ENCODE data around the gene ZNF638. TPM values are rescaled to one million over a fixed set of nuclear protein-coding genes. Genes with fewer than 3 reads are reported as not detected.

ZNF638 gene
- polyA plus RNA-seq, 1 of the 3 experiments (the other 2 are of a cell fraction), result 28.1 TPM

DNA sequence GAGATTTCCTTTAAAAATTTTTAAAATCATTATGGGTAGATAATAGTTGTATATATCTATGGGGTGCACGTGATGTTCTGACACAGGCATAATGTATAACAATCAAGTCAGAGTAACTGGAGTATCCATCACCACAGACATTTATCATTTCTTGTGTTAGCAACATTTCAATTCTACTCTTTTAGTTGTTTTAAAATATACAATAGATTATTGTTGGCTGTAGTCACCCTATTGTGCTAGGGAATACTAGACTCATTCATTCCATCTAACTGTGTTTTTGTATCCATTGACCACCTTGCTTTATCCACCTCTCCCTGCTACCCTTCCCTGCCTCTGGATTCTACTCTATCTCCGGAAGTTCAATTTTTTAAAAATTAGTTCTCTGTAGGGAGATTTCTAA, 152.8 kb downstream of the ZNF638 start:
- Histone ChIP-seq H3K36me3 (replicated peaks in 1 of 2; ENCODE audit: control insufficient read depth in 1 of 2, insufficient read depth in 2 of 2, low read length in 1 of 2) (no peaks in the 10 kb centered on the region), H3K4me1 (ENCODE audit: control insufficient read depth in 1 of 2, insufficient read depth in 2 of 2, low read depth in 1 of 2, low read length in 1 of 2) (no peaks in the 10 kb centered on the region; a peak in 1 of 4 replicates), H3K27ac (ENCODE audit: low read depth in 2 of 2, low read length in 1 of 2) (no peak overlapping the region), H2AFZ (ENCODE audit: low read depth) (no peak overlapping the region), H3K79me2 (ENCODE audit: insufficient read depth) (no peaks in the 10 kb centered on the region), H3K4me3 (ENCODE audit: low read depth in 2 of 2, low read length in 1 of 2) (no peak overlapping the region), H3F3A (replicated peaks; ENCODE audit: insufficient read depth) (no peaks in the 10 kb centered on the region), H3K27me3 (ENCODE audit: insufficient read depth) (peaks cover 3% of the 10 kb centered on the region; the same call in 1 of the 2 replicates), H3K4me2 (no peak overlapping the region), H3K9me2 (no peaks in the 10 kb centered on the region), H3K9ac (no peak overlapping the region), H3K9me3 (no peaks in the 10 kb centered on the region), H4K20me1 (ENCODE audit: insufficient read depth) (no peaks in the 10 kb centered on the region)
- POLR2A ChIA-PET, result no interaction called here
- CTCF ChIA-PET, result no interaction called here
- DNase-seq, result no peak
- TF ChIP-seq NFIC (IDR thresholded peaks at IDR 0.05; ENCODE audit: borderline replicate concordance) (no peak), EZH2phosphoT487 (IDR thresholded peaks at IDR 0.05; ENCODE audit: borderline replicate concordance, low read depth) (no peak), FOXJ3 (CRISPR knock-in tag; IDR thresholded peaks at IDR 0.05) (no peak), NRF1 (IDR thresholded peaks at IDR 0.05; ENCODE audit: low read depth, low read length) (no peak), RXRA (IDR thresholded peaks at IDR 0.05; ENCODE audit: borderline replicate concordance, low read depth) (no peak), RFX5 (IDR thresholded peaks at IDR 0.05; ENCODE audit: low read length) (no peak), CHD2 (IDR thresholded peaks at IDR 0.05; ENCODE audit: low read length, partially characterized antibody) (no peak), FOXM1 (IDR thresholded peaks at IDR 0.05; ENCODE audit: low read depth) (no peak), MXI1 (IDR thresholded peaks at IDR 0.05; ENCODE audit: low read depth, low read length) (no peak), ELF1 (IDR thresholded peaks at IDR 0.05) (no peak), TCF12 (IDR thresholded peaks at IDR 0.05) (no peak), SIN3A (IDR thresholded peaks at IDR 0.05; ENCODE audit: borderline replicate concordance, low read depth, low read length) (no peak), GABPA (IDR thresholded peaks at IDR 0.05; ENCODE audit: low read depth) (no peak)
- TF ChIP-seq, protein P1, sequence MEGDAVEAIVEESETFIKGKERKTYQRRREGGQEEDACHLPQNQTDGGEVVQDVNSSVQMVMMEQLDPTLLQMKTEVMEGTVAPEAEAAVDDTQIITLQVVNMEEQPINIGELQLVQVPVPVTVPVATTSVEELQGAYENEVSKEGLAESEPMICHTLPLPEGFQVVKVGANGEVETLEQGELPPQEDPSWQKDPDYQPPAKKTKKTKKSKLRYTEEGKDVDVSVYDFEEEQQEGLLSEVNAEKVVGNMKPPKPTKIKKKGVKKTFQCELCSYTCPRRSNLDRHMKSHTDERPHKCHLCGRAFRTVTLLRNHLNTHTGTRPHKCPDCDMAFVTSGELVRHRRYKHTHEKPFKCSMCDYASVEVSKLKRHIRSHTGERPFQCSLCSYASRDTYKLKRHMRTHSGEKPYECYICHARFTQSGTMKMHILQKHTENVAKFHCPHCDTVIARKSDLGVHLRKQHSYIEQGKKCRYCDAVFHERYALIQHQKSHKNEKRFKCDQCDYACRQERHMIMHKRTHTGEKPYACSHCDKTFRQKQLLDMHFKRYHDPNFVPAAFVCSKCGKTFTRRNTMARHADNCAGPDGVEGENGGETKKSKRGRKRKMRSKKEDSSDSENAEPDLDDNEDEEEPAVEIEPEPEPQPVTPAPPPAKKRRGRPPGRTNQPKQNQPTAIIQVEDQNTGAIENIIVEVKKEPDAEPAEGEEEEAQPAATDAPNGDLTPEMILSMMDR (IDR thresholded peaks at IDR 0.05), result no peak
- TF ChIP-seq, protein P2, sequence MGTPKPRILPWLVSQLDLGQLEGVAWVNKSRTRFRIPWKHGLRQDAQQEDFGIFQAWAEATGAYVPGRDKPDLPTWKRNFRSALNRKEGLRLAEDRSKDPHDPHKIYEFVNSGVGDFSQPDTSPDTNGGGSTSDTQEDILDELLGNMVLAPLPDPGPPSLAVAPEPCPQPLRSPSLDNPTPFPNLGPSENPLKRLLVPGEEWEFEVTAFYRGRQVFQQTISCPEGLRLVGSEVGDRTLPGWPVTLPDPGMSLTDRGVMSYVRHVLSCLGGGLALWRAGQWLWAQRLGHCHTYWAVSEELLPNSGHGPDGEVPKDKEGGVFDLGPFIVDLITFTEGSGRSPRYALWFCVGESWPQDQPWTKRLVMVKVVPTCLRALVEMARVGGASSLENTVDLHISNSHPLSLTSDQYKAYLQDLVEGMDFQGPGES (IDR thresholded peaks at IDR 0.05; ENCODE audit: low read depth, low read length), result no peak
- TF ChIP-seq, protein P3, sequence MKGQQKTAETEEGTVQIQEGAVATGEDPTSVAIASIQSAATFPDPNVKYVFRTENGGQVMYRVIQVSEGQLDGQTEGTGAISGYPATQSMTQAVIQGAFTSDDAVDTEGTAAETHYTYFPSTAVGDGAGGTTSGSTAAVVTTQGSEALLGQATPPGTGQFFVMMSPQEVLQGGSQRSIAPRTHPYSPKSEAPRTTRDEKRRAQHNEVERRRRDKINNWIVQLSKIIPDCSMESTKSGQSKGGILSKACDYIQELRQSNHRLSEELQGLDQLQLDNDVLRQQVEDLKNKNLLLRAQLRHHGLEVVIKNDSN (IDR thresholded peaks at IDR 0.05; ENCODE audit: borderline replicate concordance, low read depth), result no peak
- 68% methylated on average over 2 of the region's 2 CpGs for WGBS (ENCODE audit: low lambda C conversion rate)

Small RNA genes lying within 50 kb of the gene (small RNA-seq; reads per million reads assigned to genes)
- gene RNU6-105P, result 0 reads per million in 7 experiments

Other genes with a start within 250 kb of the ZNF638 start
- gene MCEE, start 201.6 kb upstream of the ZNF638 start, polyA plus RNA-seq (2012; rRNA removed), result 6.2 and 7.5 TPM in 2 replicates
- gene MPHOSPH10, start 201.1 kb upstream of the ZNF638 start, polyA plus RNA-seq (2012; rRNA removed), result 8.7 and 9.2 TPM in 2 replicates
- gene PAIP2B, start 104.7 kb upstream of the ZNF638 start, polyA plus RNA-seq (2012; rRNA removed), result 0.20 and 0.23 TPM in 2 replicates
- 0.10 and 0.18 TPM in 2 replicates for gene DYSF, start 121.8 kb downstream of the ZNF638 start, polyA plus RNA-seq (2012; rRNA removed)